NCI-H128 (cell line): ENCODE results near the gene CCDC28A.
"Not testable (repeated sequence)": the region's sequence is repeated elsewhere in the genome, so short reads cannot be mapped to it uniquely, and the experiment has no call there.

Experiments used
- DNase-seq: peaks from one replicate; lab custom pipeline; 2025; ENCODE audit not compliant: unreplicated experiment; lab: John Stamatoyannopoulos, UW

Gene CCDC28A

GRCh38 chr6:138773177-138774091 lies at the start of gene CCDC28A:
CCDC28A (plus strand) TSS chr6:138773769; CDS start chr6:138776121, 2,352 bp downstream.
- peak; percentile 90 for DNase-seq

- no peak for DNase-seq
Measured at GRCh38 chr6:138724015-138724414, 49.6 kb upstream of the CCDC28A start.

- no peak for DNase-seq
Measured at GRCh38 chr6:138726066-138726756, 47.4 kb upstream of the CCDC28A start.

GRCh38 chr6:138726757-138727097 lies 46.8 kb upstream of the CCDC28A start:
- DNase-seq = no peak

- DNase-seq = no peak
Measured at GRCh38 chr6:138727182-138727581, 46.4 kb upstream of the CCDC28A start.

- DNase-seq = no peak
Measured at GRCh38 chr6:138728662-138729061, 44.9 kb upstream of the CCDC28A start.

- DNase-seq = not testable (repeated sequence)
Measured at GRCh38 chr6:138730037-138730436, 43.5 kb upstream of the CCDC28A start.

- DNase-seq = no peak
Measured at GRCh38 chr6:138734585-138734984, 39.0 kb upstream of the CCDC28A start.

GRCh38 chr6:138736640-138737039 lies 36.9 kb upstream of the CCDC28A start:
- no peak for DNase-seq

GRCh38 chr6:138752017-138752416 lies 21.6 kb upstream of the CCDC28A start:
- DNase-seq = no peak

GRCh38 chr6:138757136-138757535 lies 16.4 kb upstream of the CCDC28A start:
- no peak for DNase-seq

GRCh38 chr6:138765896-138766655 lies 7.5 kb upstream of the CCDC28A start:
- peak; percentile 23 for DNase-seq

GRCh38 chr6:138769102-138769676 lies 4.4 kb upstream of the CCDC28A start:
- no peak for DNase-seq

GRCh38 chr6:138772596-138773176 lies 883 bp upstream of the CCDC28A start:
- DNase-seq = no peak

GRCh38 chr6:138774370-138774769 lies 801 bp downstream of the CCDC28A start:
- DNase-seq = no peak

GRCh38 chr6:138776659-138777058 lies 3.1 kb downstream of the CCDC28A start:
- DNase-seq = no peak

GRCh38 chr6:138778331-138778730 lies 4.8 kb downstream of the CCDC28A start:
- DNase-seq = no peak

- DNase-seq = no peak
Measured at GRCh38 chr6:138782243-138782642, 8.7 kb downstream of the CCDC28A start.

GRCh38 chr6:138785079-138785478 lies 11.5 kb downstream of the CCDC28A start:
- no peak for DNase-seq

- no peak for DNase-seq
Measured at GRCh38 chr6:138785980-138786379, 12.4 kb downstream of the CCDC28A start.

- no peak for DNase-seq
Measured at GRCh38 chr6:138787138-138787537, 13.6 kb downstream of the CCDC28A start.
